Gastrocnemius medialis (tissue), 4 donors: ENCODE data around the gene IFT27.

Experiments used
- CTCF ChIP-seq, 5 experiments: fragments of 450-650 bp in 3 of 5; fragments of 200-600 bp in 2 of 5; sonication (generic) in 2 of 5; IDR thresholded peaks in 4 of 5; conservative IDR thresholded peaks in 1 of 5; 1 replicate in 4 of 5; 2 replicates in 1 of 5; pipeline ENCODE4 v1.5.1; 2016 to 2019; ENCODE audit warnings: antibody characterized with exemption in 5 of 5, mild to moderate bottlenecking in 3 of 5, moderate library complexity in 3 of 5
- POLR2A ChIP-seq, 2 donors: fragments of 450-650 bp; IDR thresholded peaks; one replicate each; pipeline ENCODE4 v1.6.1; 2017; ENCODE audit warnings: antibody characterized with exemption in 2 of 2, mild to moderate bottlenecking in 2 of 2, moderate library complexity in 2 of 2

- TF ChIP-seq CTCF (IDR thresholded peaks at IDR 0.05 in 4 of 5, conservative IDR thresholded peaks at IDR 0.05 in 1 of 5) = no peak
- TF ChIP-seq POLR2A (IDR thresholded peaks at IDR 0.05) = no peak
Measured at GRCh38 chr22:36815558-36816338, 39.8 kb upstream of the IFT27 start.
